Activated CD4-positive, alpha-beta T cell treated with anti-CD3 and anti-CD28 coated beads for 36 hours (primary cell): ENCODE measurements around the gene CD300E. TPM values are rescaled to one million over a fixed set of nuclear protein-coding genes. Genes with fewer than 3 reads are reported as not detected.
"Not testable (repeated sequence)": the region's sequence is repeated elsewhere in the genome, so short reads cannot be mapped to it uniquely, and the experiment has no call there.

Source experiments
- ATAC-seq: fragments of 200-7000 bp; cut with Tn5 transposase; one replicate; pipeline ENCODE4 v1.10.0; 2021; ENCODE audit warnings: mild to moderate bottlenecking, moderate library complexity
- CTCF ChIA-PET: fragments of 350-600 bp; sonication (Branson Sonifier 250); formaldehyde crosslinking; loops from one replicate; lab custom pipeline; 2021; ENCODE audit warnings: antibody characterized with exemption; lab: Charles Lee
- POLR2A ChIA-PET: fragments of 350-600 bp; sonication (Branson Sonifier 250); formaldehyde crosslinking; loops from one replicate; lab custom pipeline; 2021; ENCODE audit warnings: antibody characterized with exemption, inconsistent platforms; lab: Charles Lee
- DNase-seq: peaks from one replicate; pipeline ENCODE4 v3.0.0-alpha.2; 2020
- H3K27ac Mint-ChIP-seq: one replicate; pipeline ENCODE4 v1.8.0; 2021; ENCODE audit warnings: mixed read lengths
- H3K27me3 Mint-ChIP-seq: one replicate; pipeline ENCODE4 v1.8.0; 2021; ENCODE audit warnings: mixed read lengths
- H3K36me3 Mint-ChIP-seq: one replicate; pipeline ENCODE4 v1.8.0; 2021; ENCODE audit warnings: low read depth, mixed read lengths
- H3K4me1 Mint-ChIP-seq: one replicate; pipeline ENCODE4 v1.8.0; 2021; ENCODE audit warnings: mixed read lengths
- H3K4me3 Mint-ChIP-seq: one replicate; pipeline ENCODE4 v1.8.0; 2021; ENCODE audit warnings: mild to moderate bottlenecking, moderate library complexity, mixed read lengths
- H3K9me3 Mint-ChIP-seq: one replicate; pipeline ENCODE4 v1.8.0; 2021; ENCODE audit warnings: low read depth, mixed read lengths
- intact Hi-C, 2 experiments: fragments of 100-400 bp; cut with DNase I in 1 of 2; cut with micrococcal nuclease in 1 of 2; formaldehyde crosslinking; loops; one replicate each; pipeline versions ENCODE4 v1.14.2 to v1.15.1; 2022 to 2024; cut with DNase I, micrococcal nuclease
- total RNA-seq, 2 experiments: library from RNA; stranded (reverse); gene quantifications; one replicate each; pipeline ENCODE4 v1.2.3, GENCODE V29; 2021

The CD300E gene
- total RNA-seq, 2 experiments from 2014 or later, result not detected

DNA sequence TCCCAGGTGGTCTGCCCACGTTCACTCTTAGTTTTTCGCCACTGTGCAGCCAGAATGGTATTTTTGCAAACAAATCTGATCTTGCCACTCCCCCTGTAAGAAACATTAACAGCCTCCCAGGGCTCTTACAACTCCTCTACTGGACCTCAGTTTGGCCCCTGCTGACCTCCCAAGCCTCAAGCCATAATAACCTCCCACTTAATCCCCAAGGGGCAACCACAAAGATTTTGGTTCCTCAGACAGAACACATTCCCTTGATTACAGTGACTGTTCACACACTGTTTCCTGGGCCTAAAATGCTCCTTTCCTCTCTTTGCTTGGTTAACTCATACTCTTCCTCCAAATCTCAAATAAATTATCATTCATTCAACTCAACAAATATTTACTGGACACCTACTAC lies 21.5 kb upstream of the CD300E start:
- Mint-ChIP-seq H3K4me1 (peaks cover 2% of the 10 kb centered on the region), H3K36me3 (no peaks in the 10 kb centered on the region), H3K27ac (no peak overlapping the region), H3K4me3 (no peak overlapping the region), H3K9me3 (no peaks in the 10 kb centered on the region), H3K27me3 (peaks cover 17% of the 10 kb centered on the region)
- DNase-seq (no peak), ATAC-seq (no peak)
- CTCF ChIA-PET, result interaction anchor here (1.3 kb wide), 1 partner anchor 12 kb away, joined by 6 read pairs; no protein-coding TSS in a partner anchor
- intact Hi-C loops, result no loop called here
- POLR2A ChIA-PET, result no interaction called here

DNA sequence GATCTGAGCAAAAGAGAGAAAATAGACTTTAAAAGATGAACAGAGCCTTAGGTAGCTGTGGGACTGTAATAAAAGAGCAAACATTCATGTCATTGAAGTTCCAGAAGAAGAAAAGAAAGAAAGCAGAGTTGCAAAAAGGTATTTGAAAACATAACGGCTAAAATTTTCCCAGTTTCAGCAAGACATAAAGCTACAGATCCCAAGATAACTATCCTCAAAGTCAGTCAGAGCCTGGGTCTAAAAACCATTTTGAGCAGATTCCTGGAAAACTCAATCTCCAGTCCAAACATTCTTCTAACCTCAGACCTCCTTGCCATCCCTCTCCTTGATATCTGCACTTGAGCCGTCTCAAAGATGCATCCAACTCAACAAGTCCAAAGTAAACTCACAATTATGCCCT lies 20.9 kb upstream of the CD300E start:
- intact Hi-C loops, result no loop called here
- POLR2A ChIA-PET, result no interaction called here
- Mint-ChIP-seq H3K4me3 (no peak overlapping the region), H3K27ac (no peak overlapping the region), H3K9me3 (no peaks in the 10 kb centered on the region), H3K36me3 (no peaks in the 10 kb centered on the region), H3K4me1 (peaks cover 8% of the 10 kb centered on the region), H3K27me3 (peaks cover 17% of the 10 kb centered on the region)
- CTCF ChIA-PET, result interaction anchor here (1.3 kb wide), 1 partner anchor 13 kb away, joined by 6 read pairs; no protein-coding TSS in a partner anchor
- no peak for DNase-seq
- ATAC-seq, result no peak

DNA sequence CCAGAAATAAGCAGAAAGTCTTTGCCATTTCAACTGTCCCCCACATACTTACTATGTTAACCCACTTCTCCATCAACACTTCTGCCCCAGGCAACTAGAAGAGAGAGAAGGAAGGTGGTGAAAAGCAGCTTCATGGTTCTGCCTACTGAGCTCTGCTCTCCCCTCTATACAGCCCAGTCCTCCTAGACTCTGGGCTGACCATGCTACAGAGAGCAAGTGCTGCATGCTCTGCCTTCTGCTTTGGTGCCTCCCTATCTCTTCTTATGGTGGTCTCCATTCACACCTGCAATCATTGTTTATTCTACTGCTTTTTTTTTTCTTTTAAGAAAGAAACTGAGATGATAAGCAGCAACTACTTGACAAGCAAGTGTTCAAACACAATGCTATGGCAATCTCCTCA lies 20.3 kb upstream of the CD300E start:
- H3K4me3 Mint-ChIP-seq, result no peak overlapping the region
- peaks cover 17% of the 10 kb centered on the region for H3K27me3 Mint-ChIP-seq
- POLR2A ChIA-PET, result no interaction called here
- H3K9me3 Mint-ChIP-seq, result no peaks in the 10 kb centered on the region
- no peak overlapping the region for H3K27ac Mint-ChIP-seq
- ATAC-seq (no peak), DNase-seq (no peak)
- H3K4me1 Mint-ChIP-seq, result peaks cover 8% of the 10 kb centered on the region
- H3K36me3 Mint-ChIP-seq, result no peaks in the 10 kb centered on the region
- intact Hi-C loops, result no loop called here
- CTCF ChIA-PET, result interaction anchor here (1.3 kb wide), 1 partner anchor 13 kb away, joined by 6 read pairs; no protein-coding TSS in a partner anchor

DNA sequence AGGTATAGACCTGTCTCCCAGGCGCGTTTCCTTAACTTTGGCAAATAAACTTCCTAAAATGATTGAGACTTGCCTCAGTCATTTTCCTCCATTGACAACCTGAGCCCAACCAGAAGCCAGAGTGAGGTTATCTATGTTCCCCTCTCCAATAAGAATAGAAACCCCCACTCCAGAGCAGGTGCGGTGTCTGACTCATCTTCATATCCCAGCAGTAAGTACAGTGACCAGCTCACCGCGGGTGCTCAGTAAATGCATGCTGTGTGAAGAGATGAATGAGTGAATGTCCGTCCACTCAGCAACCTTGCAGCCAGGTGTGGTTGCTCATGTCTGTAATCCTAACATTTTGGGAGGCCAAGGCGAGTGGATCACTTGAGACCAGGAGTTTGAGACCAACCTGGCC lies 19.5 kb upstream of the CD300E start:
- intact Hi-C loops, result no loop called here
- H3K36me3 Mint-ChIP-seq, result no peaks in the 10 kb centered on the region
- CTCF ChIA-PET, result no interaction called here

DNA sequence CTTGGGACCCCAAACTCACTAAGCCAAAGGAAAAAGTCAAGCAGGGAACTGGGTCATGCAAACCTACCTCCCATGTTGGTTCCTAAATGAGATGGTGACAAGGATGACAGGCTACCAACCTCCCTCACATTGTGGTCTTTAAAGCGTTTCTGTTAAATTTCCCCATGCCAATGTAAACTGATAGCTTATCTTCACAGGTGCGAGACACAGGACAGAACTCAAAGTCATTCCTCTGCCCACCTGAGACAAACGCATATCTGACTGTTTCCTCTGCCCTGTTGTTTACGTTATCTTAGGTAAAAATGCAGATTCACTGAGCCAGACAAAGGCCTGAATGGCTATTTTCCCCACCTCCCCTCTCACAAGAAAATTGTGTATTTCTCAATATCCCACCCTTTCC lies 19.0 kb upstream of the CD300E start:
- intact Hi-C loops, result no loop called here
- CTCF ChIA-PET, result no interaction called here
- Mint-ChIP-seq H3K9me3 (no peaks in the 10 kb centered on the region), H3K27me3 (peaks cover 25% of the 10 kb centered on the region), H3K36me3 (no peaks in the 10 kb centered on the region), H3K4me1 (peaks cover 8% of the 10 kb centered on the region), H3K4me3 (no peak overlapping the region), H3K27ac (no peak overlapping the region)
- DNase-seq (no peak), ATAC-seq (no peak)
- POLR2A ChIA-PET, result no interaction called here

More for the DNA sequence above, 19.5 kb upstream of the CD300E start:
- DNase-seq (no peak), ATAC-seq (no peak)
- Mint-ChIP-seq H3K9me3 (no peaks in the 10 kb centered on the region), H3K4me1 (peaks cover 8% of the 10 kb centered on the region), H3K27me3 (peaks cover 24% of the 10 kb centered on the region), H3K27ac (no peak overlapping the region), H3K4me3 (no peak overlapping the region)
- POLR2A ChIA-PET, result no interaction called here

DNA sequence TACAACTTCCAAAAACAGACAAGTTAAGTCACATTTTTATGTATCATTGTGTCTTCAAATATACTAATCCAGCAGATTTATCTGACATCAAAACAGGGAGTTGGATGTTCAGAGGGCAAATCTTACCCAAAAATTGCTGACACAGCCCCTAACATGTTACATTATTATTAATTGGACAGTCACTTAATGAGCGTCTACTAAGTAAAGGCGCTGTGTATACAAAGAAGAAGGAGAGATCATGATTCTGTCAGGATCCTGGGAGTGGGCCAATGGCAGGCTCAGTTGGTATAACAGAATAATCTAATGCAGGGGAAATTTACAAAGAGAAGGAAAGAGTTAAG lies 18.4 kb upstream of the CD300E start:
- no peak for DNase-seq
- H3K4me3 Mint-ChIP-seq, result no peak overlapping the region
- peaks cover 8% of the 10 kb centered on the region for H3K4me1 Mint-ChIP-seq
- ChIA-PET POLR2A (no interaction called here), CTCF (no interaction called here)
- intact Hi-C loops, result no loop called here
- H3K9me3 Mint-ChIP-seq, result no peaks in the 10 kb centered on the region
- H3K36me3 Mint-ChIP-seq, result no peaks in the 10 kb centered on the region
- ATAC-seq, result no peak
- H3K27ac Mint-ChIP-seq, result no peak overlapping the region
- H3K27me3 Mint-ChIP-seq, result peaks cover 27% of the 10 kb centered on the region

DNA sequence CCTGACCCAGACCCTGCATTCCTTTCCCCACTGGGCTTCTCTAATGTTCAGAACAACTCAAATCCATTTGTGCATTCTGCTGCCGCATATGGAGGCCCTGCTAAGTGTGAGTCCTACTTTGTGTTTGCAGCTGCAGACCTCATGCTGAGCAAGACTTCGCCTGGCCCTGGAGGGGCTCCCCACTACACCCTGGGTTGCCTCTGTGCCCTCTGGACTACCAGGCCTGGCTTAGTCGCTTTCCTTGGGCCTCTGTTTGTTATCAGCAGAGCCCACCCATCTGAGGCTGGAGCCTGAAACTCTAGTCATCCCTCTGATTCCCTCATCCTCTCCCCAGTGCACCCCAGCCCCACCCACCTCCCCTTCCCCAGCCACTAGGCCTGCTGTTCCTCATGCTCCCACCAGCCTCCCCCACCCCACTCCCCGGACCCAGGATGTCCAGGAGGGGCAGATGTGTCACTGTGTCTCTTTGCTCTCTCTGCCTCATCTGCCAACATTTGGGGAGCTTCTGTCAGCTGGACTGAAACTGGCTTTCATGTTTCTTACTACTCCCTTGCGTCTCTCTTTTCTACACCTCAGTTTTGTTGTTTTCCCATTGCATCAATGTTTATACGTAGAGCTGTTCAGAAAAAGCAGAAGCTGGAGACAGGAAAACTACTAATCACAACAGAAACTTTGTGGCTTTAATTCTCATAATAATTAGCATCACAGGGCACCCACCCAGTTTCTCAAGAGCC lies 17.9 kb upstream of the CD300E start:
- DNase-seq, result no peak
- Mint-ChIP-seq H3K36me3 (no peaks in the 10 kb centered on the region), H3K4me3 (no peak overlapping the region), H3K27ac (no peak overlapping the region), H3K4me1 (peaks cover 8% of the 10 kb centered on the region), H3K27me3 (peaks cover 25% of the 10 kb centered on the region), H3K9me3 (no peaks in the 10 kb centered on the region)
- CTCF ChIA-PET, result interaction anchor here (0.6 kb wide), 1 partner anchor 224 kb away, joined by 3 read pairs; no protein-coding TSS in a partner anchor
- ATAC-seq, result no peak
- POLR2A ChIA-PET, result no interaction called here
- intact Hi-C loops, result no loop called here

DNA sequence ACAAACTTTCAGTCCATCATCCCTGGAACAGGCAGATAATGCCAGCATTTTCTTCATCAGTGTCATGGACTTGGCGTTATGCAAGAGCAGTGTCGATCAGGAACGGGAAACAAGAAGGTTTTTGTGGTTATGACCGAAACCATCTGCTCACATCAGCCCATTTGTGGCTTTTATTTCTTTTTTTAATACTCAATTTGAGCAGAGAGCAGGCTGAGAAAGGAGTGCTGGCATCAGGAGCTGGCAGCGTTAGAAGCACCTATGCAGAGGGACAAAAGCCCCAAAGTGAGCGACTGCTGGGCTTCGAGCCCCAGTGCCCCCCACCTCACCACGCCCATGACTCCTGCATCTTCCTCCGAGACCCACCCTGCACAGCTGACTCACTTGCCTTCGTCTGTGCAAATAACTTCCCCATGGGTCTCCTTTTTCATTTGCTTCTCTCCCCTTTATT lies 16.2 kb upstream of the CD300E start:
- Mint-ChIP-seq H3K4me3 (no peak overlapping the region), H3K9me3 (no peaks in the 10 kb centered on the region), H3K36me3 (no peaks in the 10 kb centered on the region), H3K27ac (no peak overlapping the region), H3K4me1 (peaks cover 8% of the 10 kb centered on the region), H3K27me3 (peaks cover 28% of the 10 kb centered on the region)
- ATAC-seq (peak; percentile 33), DNase-seq (peak; percentile 14)
- ChIA-PET POLR2A (no interaction called here), CTCF (no interaction called here)
- intact Hi-C loops, result no loop called here

DNA sequence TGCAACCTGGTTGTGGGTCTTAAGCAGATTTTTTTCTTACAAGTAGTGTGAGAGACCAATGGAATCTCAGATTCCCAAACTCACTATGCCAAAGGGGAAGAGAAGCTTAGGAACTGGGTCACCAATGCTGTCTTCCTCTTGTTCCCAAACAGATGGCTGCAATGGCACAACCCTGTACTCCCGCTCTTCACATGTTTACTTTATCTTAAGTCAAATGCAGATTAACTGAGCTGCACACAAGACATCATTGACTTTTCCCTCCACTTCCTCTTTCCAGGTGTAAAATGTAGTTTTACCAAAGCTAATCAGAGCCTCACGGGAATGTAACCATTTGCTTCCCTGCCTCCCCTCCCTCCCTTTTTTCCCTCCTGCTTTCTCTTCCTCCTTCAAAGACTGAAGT lies 14.4 kb upstream of the CD300E start:
- DNase-seq (no peak), ATAC-seq (no peak)
- peaks cover 8% of the 10 kb centered on the region for H3K4me1 Mint-ChIP-seq
- H3K4me3 Mint-ChIP-seq, result no peak overlapping the region
- H3K27me3 Mint-ChIP-seq, result peaks cover 22% of the 10 kb centered on the region
- intact Hi-C loops, result no loop called here
- ChIA-PET POLR2A (no interaction called here), CTCF (no interaction called here)
- H3K27ac Mint-ChIP-seq, result no peak overlapping the region
- H3K9me3 Mint-ChIP-seq, result no peaks in the 10 kb centered on the region
- no peaks in the 10 kb centered on the region for H3K36me3 Mint-ChIP-seq

DNA sequence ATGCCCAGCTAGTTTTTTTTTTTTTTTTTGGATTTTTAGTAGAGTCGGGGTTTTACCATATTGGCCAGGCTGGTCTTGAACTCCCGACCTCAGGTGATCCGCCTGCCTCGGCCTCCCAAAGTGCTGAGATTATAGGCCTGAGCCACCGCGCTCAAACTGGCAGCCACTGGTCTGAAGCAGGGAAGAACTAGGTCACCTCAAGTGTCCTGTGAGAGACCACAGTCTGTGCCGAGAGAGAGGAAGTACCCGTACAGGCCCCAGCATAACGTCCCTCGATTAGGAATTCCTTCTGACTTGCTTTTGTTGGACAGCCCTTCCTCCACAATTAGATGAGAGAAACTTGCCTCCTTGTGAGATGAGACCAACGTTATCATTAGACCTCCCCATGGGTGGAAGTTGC lies 13.7 kb upstream of the CD300E start:
- Mint-ChIP-seq H3K4me3 (no peak overlapping the region), H3K9me3 (no peaks in the 10 kb centered on the region), H3K27me3 (peaks cover 20% of the 10 kb centered on the region), H3K36me3 (no peaks in the 10 kb centered on the region), H3K27ac (no peak overlapping the region), H3K4me1 (peaks cover 8% of the 10 kb centered on the region)
- ChIA-PET CTCF (no interaction called here), POLR2A (no interaction called here)
- ATAC-seq, result no peak
- DNase-seq, result no peak
- intact Hi-C loops, result no loop called here

DNA sequence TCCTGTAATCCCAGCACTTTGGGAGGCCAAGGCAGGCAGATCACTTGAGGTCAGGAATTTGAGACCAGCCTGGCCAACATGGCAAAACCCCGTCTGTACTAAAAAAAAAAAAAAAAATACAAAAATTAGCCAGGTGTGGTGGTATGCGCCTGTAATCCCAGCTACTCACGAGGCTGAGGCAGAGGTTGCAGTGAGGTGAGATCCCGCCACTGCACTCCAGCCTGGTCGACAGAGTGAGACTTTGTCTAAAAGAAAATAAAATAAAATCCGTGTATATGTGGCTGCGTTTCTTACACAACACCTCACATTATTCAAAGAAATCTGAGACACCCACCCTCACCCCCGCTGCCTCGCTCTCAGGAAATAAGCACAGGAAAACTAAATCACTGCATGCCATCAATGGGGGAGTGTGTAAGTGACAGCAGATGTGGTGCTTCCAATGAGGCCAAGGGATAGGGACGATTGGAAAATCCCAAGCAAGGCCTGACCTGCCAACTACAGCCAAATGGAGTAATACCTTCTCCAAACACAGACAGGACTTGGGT lies 13.1 kb upstream of the CD300E start:
- DNase-seq, ATAC-seq, CTCF ChIA-PET, H3K27ac Mint-ChIP-seq, intact Hi-C loops, H3K36me3 Mint-ChIP-seq, H3K4me3 Mint-ChIP-seq, H3K9me3 Mint-ChIP-seq, POLR2A ChIA-PET: not testable (repeated sequence)
- peaks cover 14% of the 10 kb centered on the region for H3K4me1 Mint-ChIP-seq
- H3K27me3 Mint-ChIP-seq, result peaks cover 16% of the 10 kb centered on the region

DNA sequence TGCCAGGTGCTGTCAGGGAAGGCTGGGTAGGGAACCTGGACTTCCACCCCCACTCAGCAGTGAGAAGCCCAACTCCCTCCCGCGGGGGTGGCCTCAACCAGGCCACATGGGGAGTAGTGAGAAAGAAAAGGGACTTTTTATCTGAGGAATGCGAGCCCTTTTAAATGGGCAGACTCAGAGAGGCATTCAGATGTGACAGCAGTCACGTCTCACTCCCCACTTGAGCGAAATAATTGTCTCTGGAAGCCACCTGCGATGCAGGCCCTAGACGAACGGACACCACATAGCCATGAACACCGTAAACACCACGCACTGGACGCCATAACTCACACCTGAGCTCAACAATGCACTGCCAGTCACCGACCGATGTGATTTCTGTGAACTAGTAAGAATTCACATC lies 11.9 kb upstream of the CD300E start:
- no peaks in the 10 kb centered on the region for H3K36me3 Mint-ChIP-seq
- ATAC-seq, result no peak
- ChIA-PET CTCF (no interaction called here), POLR2A (no interaction called here)
- H3K27me3 Mint-ChIP-seq, result peaks cover 18% of the 10 kb centered on the region
- H3K4me3 Mint-ChIP-seq, result no peak overlapping the region
- intact Hi-C loops, result no loop called here
- no peaks in the 10 kb centered on the region for H3K9me3 Mint-ChIP-seq
- DNase-seq, result no peak
- H3K27ac Mint-ChIP-seq, result no peak overlapping the region
- peaks cover 14% of the 10 kb centered on the region for H3K4me1 Mint-ChIP-seq
